Measurements from ENCODE around the gene ALDH1A1. TPM values are rescaled to one million over a fixed set of nuclear protein-coding genes. Genes with fewer than 3 reads are reported as not detected.
A peak's percentile ranks its signal among the peaks of the same experiment; 100 is the strongest.

Gene ALDH1A1
- total RNA-seq (2014; rRNA removed; shearing (Covaris generic); ENCODE audit: low replicate concordance), result 936 and 953 TPM in 2 replicates

GRCh38 chr9:72952914-72953313 lies at the start of gene ALDH1A1:
Gene ALDH1A1, minus strand, starts transcription at chr9:72953053. Its CDS starts 53 bp downstream, at chr9:72953000.
- in situ Hi-C loops (cut with HindIII; ENCODE audit: low pct_unique_long_range_greater_than_20kb, low sequenced_read_pairs), result loop anchor here (25.0 kb wide), 1 partner anchor 91 kb away; no protein-coding TSS in a partner anchor
- DNase-seq (ENCODE audit: low read depth), result peak; percentile 76

- in situ Hi-C loops (cut with HindIII; ENCODE audit: low pct_unique_long_range_greater_than_20kb, low sequenced_read_pairs), result no loop called here
- DNase-seq (ENCODE audit: low read depth), result no peak
Measured at GRCh38 chr9:73001860-73002259, 49.0 kb upstream of the ALDH1A1 start.

- no peak for DNase-seq (ENCODE audit: low read depth)
- in situ Hi-C loops (cut with HindIII; ENCODE audit: low pct_unique_long_range_greater_than_20kb, low sequenced_read_pairs), result no loop called here
Measured at GRCh38 chr9:72998363-72998762, 45.5 kb upstream of the ALDH1A1 start.

GRCh38 chr9:72997387-72997995 lies 44.6 kb upstream of the ALDH1A1 start:
- in situ Hi-C loops (cut with HindIII; ENCODE audit: low pct_unique_long_range_greater_than_20kb, low sequenced_read_pairs), result no loop called here
- DNase-seq (ENCODE audit: low read depth), result no peak

- in situ Hi-C loops (cut with HindIII; ENCODE audit: low pct_unique_long_range_greater_than_20kb, low sequenced_read_pairs), result no loop called here
Measured at GRCh38 chr9:72996684-72997314, 43.9 kb upstream of the ALDH1A1 start.

GRCh38 chr9:72996114-72996513 lies 43.3 kb upstream of the ALDH1A1 start:
- DNase-seq (ENCODE audit: low read depth), result no peak
- in situ Hi-C loops (cut with HindIII; ENCODE audit: low pct_unique_long_range_greater_than_20kb, low sequenced_read_pairs), result no loop called here

More at GRCh38 chr9:72996684-72997314, 43.9 kb upstream of the ALDH1A1 start:
- DNase-seq (ENCODE audit: low read depth), result no peak

- in situ Hi-C loops (cut with HindIII; ENCODE audit: low pct_unique_long_range_greater_than_20kb, low sequenced_read_pairs), result no loop called here
- DNase-seq (ENCODE audit: low read depth), result no peak
Measured at GRCh38 chr9:72995131-72996024, 42.5 kb upstream of the ALDH1A1 start.

GRCh38 chr9:72991772-72992171 lies 38.9 kb upstream of the ALDH1A1 start:
- DNase-seq (ENCODE audit: low read depth), result no peak
- in situ Hi-C loops (cut with HindIII; ENCODE audit: low pct_unique_long_range_greater_than_20kb, low sequenced_read_pairs), result no loop called here

- no peak for DNase-seq (ENCODE audit: low read depth)
- in situ Hi-C loops (cut with HindIII; ENCODE audit: low pct_unique_long_range_greater_than_20kb, low sequenced_read_pairs), result no loop called here
Measured at GRCh38 chr9:72990397-72991182, 37.7 kb upstream of the ALDH1A1 start.

GRCh38 chr9:72986522-72987116 lies 33.8 kb upstream of the ALDH1A1 start:
- no peak for DNase-seq (ENCODE audit: low read depth)
- in situ Hi-C loops (cut with HindIII; ENCODE audit: low pct_unique_long_range_greater_than_20kb, low sequenced_read_pairs), result no loop called here

- in situ Hi-C loops (cut with HindIII; ENCODE audit: low pct_unique_long_range_greater_than_20kb, low sequenced_read_pairs), result no loop called here
- DNase-seq (ENCODE audit: low read depth), result no peak
Measured at GRCh38 chr9:72985746-72986145, 32.9 kb upstream of the ALDH1A1 start.

- in situ Hi-C loops (cut with HindIII; ENCODE audit: low pct_unique_long_range_greater_than_20kb, low sequenced_read_pairs), result no loop called here
- no peak for DNase-seq (ENCODE audit: low read depth)
Measured at GRCh38 chr9:72984991-72985390, 32.1 kb upstream of the ALDH1A1 start.

GRCh38 chr9:72984226-72984947 lies 31.5 kb upstream of the ALDH1A1 start:
- in situ Hi-C loops (cut with HindIII; ENCODE audit: low pct_unique_long_range_greater_than_20kb, low sequenced_read_pairs), result no loop called here
- peak; percentile 2 for DNase-seq (ENCODE audit: low read depth)

GRCh38 chr9:72983512-72984225 lies 30.8 kb upstream of the ALDH1A1 start:
- peak; percentile 89 for DNase-seq (ENCODE audit: low read depth)
- in situ Hi-C loops (cut with HindIII; ENCODE audit: low pct_unique_long_range_greater_than_20kb, low sequenced_read_pairs), result no loop called here

- no peak for DNase-seq (ENCODE audit: low read depth)
- in situ Hi-C loops (cut with HindIII; ENCODE audit: low pct_unique_long_range_greater_than_20kb, low sequenced_read_pairs), result no loop called here
Measured at GRCh38 chr9:72983056-72983455, 30.2 kb upstream of the ALDH1A1 start.

- in situ Hi-C loops (cut with HindIII; ENCODE audit: low pct_unique_long_range_greater_than_20kb, low sequenced_read_pairs), result no loop called here
- DNase-seq (ENCODE audit: low read depth), result peak; percentile 10
Measured at GRCh38 chr9:72982146-72982799, 29.4 kb upstream of the ALDH1A1 start.

Data from Caki2 (cell line).